GM18508 (cell line): Measurements from ENCODE around the gene TKTL1.
"Not testable (repeated sequence)": the region's sequence is repeated elsewhere in the genome, so short reads cannot be mapped to it uniquely, and the experiment has no call there.

Experiments used
- ATAC-seq: cut with Tn5 transposase; IDR thresholded peaks from one replicate; pipeline ENCODE4 v1.9.1; 2021; ENCODE audit warnings: moderate number of reproducible peaks; ENCODE audit not compliant: insufficient read depth, unreplicated experiment

TKTL1 gene

DNA sequence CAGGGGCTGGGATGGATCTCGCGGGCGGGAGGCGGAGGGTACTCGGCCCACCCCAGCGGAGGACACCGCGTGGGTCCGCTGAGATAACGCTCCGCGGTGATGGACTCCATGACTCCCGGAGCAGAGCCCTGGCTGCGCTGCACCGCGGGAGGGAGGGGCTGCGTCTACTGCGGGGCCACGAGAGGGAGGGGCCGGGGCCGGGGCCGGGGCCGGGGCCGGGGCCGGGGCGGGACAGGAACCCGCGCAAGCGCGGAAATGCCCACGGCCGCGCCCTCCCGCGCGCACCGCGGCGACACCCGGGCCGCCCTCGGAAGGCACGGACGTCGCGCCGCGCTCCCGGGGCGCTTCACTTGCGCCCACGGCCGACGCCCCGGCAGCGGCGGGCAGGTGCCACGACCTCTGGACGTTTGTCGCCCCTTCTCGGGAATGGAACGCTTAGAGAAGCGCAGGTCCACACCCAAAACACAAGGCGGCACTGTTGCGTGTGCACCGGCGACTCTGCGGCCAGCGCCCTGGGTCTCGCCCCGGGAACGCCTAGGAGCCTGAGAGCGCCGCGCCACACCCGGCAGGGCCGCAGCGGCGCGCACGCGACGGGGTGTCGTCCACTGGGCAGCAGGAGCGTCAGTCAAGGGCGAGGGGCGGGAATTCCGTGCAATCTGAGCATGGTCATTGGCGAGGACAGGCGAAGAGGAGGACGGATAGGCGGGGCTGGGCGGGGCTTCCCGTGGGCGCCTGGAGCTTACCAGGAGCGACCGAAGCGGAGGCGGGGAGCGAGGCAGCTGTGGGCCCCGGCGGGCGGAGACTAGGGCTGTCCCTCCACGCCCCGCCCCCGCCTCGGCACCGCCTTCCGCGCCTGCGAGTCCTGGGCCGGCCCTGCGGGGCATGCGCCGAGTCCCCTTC, 46.1 kb downstream of the TKTL1 start:
- peak; percentile 47 for ATAC-seq

- ATAC-seq, result not testable (repeated sequence)
Observed at GRCh38 chrX:154343063-154343462, 47.5 kb downstream of the TKTL1 start.

- ATAC-seq, result not testable (repeated sequence)
Observed at GRCh38 chrX:154343620-154344019, 48.0 kb downstream of the TKTL1 start.

- no peak for ATAC-seq
Observed at GRCh38 chrX:154348114-154348531, 52.5 kb downstream of the TKTL1 start.

DNA sequence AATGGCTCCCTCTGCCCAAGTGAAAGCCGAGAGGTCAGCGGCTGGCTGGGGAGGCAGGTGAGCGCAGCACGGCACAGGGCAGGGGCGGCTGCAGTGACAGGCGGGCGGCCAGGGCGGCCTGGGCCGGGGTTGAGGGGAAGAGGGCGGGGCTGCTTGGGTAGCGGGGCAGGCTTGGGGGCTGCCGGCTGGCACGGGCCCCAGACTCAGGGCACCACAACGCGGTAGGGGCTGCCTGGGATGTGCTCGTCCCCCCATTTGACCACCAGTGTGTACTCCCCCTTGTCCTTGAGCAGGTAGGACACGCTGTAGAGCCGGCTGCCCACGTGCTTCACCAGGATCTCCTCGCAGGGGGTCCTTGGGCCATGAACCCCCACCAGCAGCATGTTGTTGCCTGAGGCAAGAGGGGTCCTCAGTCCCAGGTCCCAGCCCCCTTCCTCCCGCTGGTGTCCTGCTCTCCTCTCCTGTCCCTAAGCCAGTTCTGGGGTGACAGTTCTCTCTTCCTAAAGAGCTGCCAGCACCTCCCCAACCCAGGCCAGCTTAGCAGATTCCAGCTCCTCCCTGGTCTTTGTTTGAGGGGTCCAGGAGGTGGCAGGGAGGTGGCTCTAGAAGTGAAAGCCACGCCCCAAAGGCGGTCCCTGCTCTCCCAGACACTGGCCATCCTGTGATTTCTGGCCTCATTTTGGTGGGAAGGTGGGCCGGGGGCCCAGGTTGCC, 53.2 kb downstream of the TKTL1 start:
- ATAC-seq, result no peak

GRCh38 chrX:154349359-154349935, 53.9 kb downstream of the TKTL1 start:
- ATAC-seq, result no peak

GRCh38 chrX:154349979-154350378, 54.4 kb downstream of the TKTL1 start:
- no peak for ATAC-seq

DNA sequence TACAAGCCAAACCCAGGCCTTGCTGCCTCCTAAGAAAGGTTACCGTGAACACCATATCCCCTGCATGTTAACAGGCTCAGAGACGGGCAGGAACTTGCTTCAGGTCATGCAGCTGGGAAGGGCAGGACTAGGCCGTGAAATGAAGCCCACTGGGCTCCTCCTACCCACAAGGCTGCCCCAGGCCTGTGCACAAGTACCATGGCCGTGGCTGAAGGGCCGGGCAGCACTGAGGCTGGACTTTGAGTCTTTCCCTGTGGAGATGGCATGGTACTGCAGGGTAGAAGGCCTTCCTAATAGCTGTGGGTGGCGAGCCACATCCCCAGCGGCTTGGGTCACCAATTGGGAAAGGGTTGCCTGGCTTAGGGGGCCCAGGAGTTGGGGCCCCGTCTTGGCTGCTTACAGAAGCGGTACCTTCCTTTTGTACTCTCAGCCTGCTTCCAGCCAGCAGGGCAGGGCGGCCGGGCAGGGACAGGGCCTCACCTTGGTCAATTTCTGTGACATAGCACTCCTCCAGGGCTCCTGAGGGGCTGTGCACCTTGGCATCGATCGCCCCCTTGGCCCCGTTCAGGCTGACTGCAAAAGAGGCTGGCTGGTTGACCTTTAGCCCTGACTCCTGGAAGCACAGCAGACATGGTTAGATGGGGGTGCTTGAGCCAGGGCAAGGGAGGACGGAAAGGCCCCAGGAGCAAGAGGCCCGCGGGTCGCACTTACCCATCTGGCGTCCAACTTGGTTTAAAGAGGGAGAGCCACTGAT, 55.0 kb downstream of the TKTL1 start:
- ATAC-seq, result no peak

GRCh38 chrX:154351183-154352011, 55.8 kb downstream of the TKTL1 start:
- ATAC-seq, result no peak

- ATAC-seq, result no peak
Observed at GRCh38 chrX:154352012-154352401, 56.4 kb downstream of the TKTL1 start.

DNA sequence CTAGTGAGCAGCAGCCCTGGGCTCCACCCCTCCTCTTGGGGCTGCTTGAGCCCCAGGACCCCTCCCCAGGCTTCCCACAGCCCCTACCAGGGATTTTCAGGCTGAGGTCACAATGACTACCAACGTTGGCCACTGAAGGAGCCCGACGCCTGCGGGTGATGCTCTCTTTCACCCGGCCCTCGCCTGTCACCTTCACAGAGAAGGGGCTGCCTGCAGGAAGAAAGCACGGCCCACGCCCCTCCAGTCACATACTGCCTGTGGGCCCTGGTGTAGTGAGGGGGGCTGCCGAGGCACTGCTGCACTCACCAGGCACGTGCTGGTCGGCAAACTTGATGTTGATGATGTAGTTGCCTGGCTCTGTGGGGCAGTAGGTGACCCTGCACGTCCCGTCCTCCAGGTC, 56.9 kb downstream of the TKTL1 start:
- no peak for ATAC-seq

GRCh38 chrX:154353172-154353843, 57.7 kb downstream of the TKTL1 start:
- no peak for ATAC-seq

DNA sequence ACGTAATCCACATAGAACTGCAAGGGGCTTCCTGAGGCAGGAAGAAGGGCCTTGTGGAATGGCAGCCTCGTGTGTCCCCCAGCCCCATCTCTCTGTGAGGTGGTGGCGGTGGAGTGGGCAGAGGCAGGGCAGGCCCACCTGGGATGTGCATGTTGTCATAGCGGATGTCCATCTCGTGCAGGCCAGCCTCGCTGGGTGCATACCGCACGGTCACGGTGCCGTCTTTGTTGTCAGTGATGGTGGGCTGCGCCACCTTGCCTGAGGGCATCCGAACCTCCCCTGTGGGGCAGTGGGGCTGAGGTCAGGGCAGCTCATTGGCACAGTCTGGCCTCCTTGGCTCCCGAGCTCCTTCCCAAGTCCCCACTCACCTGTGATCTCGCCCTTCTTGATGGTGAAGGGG, 58.4 kb downstream of the TKTL1 start:
- ATAC-seq, result no peak

- no peak for ATAC-seq
Observed at GRCh38 chrX:154354516-154354915, 58.9 kb downstream of the TKTL1 start.

- ATAC-seq, result no peak
Observed at GRCh38 chrX:154355094-154355775, 59.6 kb downstream of the TKTL1 start.

DNA sequence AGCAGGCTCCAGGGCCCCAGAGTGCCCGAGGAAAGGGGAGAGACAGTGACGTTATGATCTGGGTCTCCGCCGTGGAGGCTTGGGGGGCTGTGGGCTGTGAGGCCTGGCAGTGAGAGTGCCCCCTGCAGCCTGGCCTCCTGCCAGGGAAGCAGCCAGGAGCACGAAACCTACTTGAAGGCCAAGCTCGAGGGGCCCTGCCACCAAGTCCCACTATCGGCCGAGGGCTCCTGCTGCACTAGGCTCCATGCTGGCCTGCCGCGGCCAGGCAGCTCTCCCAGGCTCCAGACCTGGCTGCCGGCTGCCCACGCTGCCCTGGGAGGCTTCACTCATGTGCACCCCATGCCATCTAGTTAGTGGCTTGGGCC, 60.2 kb downstream of the TKTL1 start:
- ATAC-seq, result no peak

- no peak for ATAC-seq
Observed at GRCh38 chrX:154356596-154356995, 61.0 kb downstream of the TKTL1 start.

DNA sequence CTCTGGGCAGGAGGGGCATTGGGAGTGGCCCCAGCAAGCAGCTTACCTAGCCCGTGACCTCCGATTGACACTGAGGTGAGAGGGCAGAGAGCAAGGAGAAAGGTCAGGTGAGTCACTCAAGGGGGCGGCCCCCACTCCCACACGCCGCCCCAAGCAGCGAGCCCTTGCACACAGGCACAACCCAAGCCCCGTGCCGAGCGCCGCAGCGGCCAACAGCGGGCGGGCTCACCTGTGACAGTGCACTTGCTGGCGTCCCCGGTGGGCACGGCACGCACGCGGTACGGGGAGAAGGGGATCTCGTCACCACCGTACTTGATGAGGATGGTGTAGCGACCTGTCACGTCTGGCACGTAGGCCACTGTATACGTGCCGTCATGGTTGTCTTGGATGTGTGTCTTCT, 61.6 kb downstream of the TKTL1 start:
- no peak for ATAC-seq

- no peak for ATAC-seq
Observed at GRCh38 chrX:154358011-154358410, 62.4 kb downstream of the TKTL1 start.
